Stimulated activated naive CD8-positive, alpha-beta T cell treated with anti-CD3 and anti-CD28 coated beads, Interleukin-15, amount 100 ng/mL, for 72 hours (primary cell): ENCODE measurements around the gene USP22.
A peak's percentile ranks its signal among the peaks of the same experiment; 100 is the strongest.

ENCODE experiments used
- ATAC-seq: fragments of 150-1000 bp; cut with Tn5 transposase; 2 replicates; pipeline ENCODE4 v1.10.0; 2021; ENCODE audit warnings: mild to moderate bottlenecking, moderate library complexity
- DNase-seq, 2 donors: peaks; one replicate each; pipeline ENCODE4 v3.0.0; 2021 to 2022
- H3K27ac Mint-ChIP-seq, 2 donors: one replicate each; pipeline ENCODE4 v1.8.0; 2022; ENCODE audit warnings: mild to moderate bottlenecking in 2 of 2, mixed read lengths in 2 of 2, moderate library complexity in 2 of 2
- H3K27me3 Mint-ChIP-seq: one replicate; pipeline ENCODE4 v1.8.0; 2022; ENCODE audit warnings: mixed read lengths
- H3K4me1 Mint-ChIP-seq: one replicate; pipeline ENCODE4 v1.8.0; 2022; ENCODE audit warnings: mild to moderate bottlenecking, mixed read lengths
- H3K4me3 Mint-ChIP-seq, 2 donors: one replicate each; pipeline ENCODE4 v1.8.0; 2022; ENCODE audit warnings: mild to moderate bottlenecking in 2 of 2, mixed read lengths in 2 of 2, moderate library complexity in 1 of 2
- H3K9me3 Mint-ChIP-seq, 2 donors: one replicate each; pipeline ENCODE4 v1.8.0; 2022; ENCODE audit warnings: mixed read lengths in 2 of 2

The USP22 gene

DNA sequence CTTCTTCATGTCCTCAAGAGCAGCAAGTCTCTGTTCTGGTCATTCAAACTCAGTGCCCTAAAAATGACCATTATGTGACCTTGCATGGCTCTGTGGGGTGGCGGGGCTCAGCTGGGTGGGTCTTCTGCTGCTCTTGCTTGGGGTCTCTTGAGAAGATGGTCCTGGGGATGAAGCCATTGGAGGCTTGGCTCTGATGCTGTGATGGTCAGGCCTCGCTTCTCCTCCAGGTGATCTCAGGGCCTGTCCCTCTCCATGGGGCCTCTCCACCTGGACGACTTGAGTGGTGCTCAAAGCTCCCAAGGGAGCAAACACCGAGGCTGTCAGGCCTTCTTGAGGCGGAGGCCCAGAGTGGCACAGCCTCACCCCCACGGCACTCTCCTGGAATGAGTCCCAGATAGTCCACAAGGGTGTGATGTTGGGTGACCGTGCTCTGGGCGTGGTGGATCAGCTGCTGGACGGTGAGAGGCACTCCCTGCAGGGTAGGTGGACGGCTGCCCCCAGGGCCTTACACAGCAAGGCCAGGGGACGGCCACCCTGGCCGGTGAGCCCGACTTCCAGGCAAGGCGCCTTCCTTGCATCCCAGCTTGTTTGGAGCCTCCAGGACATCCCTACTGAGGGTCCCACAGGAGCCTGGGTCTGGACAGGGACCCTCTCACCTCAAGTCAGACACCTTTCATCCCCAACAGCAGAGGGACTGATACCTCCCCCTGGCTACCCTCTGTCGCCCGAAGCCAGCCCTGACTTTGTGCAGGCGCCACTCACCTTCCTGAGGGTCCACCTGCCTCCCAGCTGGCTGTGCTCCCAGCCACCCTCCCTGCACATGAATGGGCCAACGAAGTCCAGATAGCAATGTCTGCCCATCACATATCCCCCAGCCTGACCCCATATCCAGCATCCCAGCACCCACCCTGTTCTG is 48.7 kb downstream of the USP22 start:
- no peaks in the 10 kb centered on the region for H3K9me3 Mint-ChIP-seq
- H3K4me3 Mint-ChIP-seq, result no peak overlapping the region
- H3K27ac Mint-ChIP-seq, result peak overlapping the region in 1 of 2 donors; percentile 89
- ATAC-seq (no peak), DNase-seq (no peak)
- peaks cover 17% of the 10 kb centered on the region for H3K4me1 Mint-ChIP-seq
- no peaks in the 10 kb centered on the region for H3K27me3 Mint-ChIP-seq

DNA sequence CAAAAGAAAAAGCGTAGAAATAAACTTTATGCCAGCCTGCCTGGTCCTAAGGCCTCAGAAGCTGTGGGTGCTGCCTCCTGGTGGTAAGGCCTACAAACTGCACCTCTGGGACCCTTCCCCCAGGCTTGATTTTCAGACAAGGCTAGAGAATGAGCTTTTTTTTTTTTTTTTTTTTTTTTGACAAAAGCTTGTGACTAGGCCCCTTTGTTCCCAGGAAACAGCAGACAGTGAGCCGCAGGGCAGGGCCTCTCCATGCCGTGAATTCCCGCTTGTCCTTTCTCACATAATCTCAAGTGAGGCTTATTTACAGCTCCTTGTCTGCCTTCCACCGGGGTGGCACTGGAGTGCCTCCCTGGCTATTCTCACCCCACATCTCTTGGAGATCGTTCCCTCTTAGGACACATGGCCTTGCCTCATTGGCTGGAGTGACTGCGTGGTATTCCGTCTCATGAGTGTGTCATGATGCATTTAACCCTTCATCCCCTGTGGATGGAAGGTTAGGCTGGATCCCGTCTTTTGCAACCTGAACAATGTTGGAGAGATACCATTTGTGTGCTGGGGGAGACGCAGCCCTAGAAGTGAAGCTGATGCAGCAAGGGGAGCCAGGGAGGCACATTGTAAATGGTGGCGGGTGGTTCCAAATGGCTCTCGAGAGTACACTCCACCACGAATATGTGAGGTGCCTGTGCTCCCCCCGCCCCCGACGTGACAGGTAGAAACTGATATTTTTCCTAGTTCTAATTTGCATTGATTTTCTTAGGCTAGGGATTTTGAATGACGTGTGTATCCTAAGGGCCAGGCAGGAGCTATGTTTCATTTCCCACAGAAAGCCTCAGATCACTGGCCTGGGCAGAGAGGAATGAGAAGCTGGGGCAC is 49.6 kb downstream of the USP22 start:
- DNase-seq, result peak; percentile 61 to 70
- Mint-ChIP-seq H3K4me1 (peaks cover 8% of the 10 kb centered on the region), H3K4me3 (no peak overlapping the region), H3K9me3 (no peaks in the 10 kb centered on the region), H3K27ac (no peak overlapping the region), H3K27me3 (no peaks in the 10 kb centered on the region)
- peak; percentile 57 for ATAC-seq

DNA sequence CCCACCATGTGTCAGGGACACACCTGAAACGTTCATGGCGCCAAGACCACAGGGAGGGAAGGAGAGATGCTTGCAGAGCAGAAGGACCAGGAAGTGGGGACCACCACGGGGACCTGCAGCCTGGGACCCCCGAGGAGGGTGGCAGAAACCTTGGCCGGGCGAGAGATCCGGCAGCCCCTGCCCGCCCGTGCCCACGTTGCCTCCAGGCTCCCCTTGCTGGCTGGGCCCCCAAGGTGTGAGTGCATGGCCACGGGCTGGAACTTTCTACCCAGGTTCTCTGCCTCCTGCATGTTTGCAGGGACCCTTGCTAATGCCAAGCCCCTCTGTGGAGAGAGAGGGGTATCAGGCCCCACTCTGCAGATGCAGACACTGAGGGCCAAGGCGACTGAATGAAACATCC is 50.4 kb downstream of the USP22 start:
- Mint-ChIP-seq H3K4me1 (peaks cover under 1% of the 10 kb centered on the region), H3K27me3 (no peaks in the 10 kb centered on the region), H3K27ac (no peak overlapping the region), H3K4me3 (no peak overlapping the region), H3K9me3 (no peaks in the 10 kb centered on the region)
- ATAC-seq, result no peak
- no peak for DNase-seq

DNA sequence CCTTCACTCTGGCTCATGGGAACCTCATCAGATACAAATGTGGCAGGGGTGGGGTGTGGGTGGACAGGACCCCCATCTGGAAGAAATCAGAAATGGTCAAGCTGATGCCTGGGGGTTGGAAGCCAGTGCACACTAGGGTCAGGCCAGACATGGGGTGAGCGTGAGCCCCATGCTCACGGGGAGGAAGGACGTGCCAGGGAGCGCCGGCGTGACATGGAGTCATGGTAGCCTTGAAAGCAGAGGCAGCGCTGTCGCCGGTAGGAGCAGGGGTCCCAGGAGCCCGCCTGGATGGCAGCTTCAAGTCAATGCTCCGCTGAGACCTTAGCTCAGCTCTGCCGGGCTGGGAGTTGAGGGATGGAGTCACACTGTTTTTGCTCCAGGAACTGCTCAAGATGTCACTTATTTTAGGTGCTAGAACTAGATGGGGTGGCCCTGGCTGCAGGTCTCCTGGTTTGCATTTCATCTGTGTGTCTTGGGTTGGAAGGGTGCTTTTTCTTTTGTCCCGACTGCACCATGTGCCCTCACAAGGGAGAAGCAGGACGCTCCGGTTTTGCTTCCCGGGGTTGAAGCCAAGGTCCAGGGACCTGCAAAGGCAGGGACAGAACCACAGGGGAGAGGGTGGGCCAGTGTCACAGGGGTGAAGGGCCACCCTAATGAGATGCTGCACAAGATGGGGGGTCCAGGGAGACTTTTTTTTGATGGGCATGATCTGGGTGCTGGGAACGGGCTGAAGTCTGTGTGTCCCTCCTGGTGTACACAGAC is 51.4 kb downstream of the USP22 start:
- H3K9me3 Mint-ChIP-seq, result no peaks in the 10 kb centered on the region
- H3K4me1 Mint-ChIP-seq, result no peaks in the 10 kb centered on the region
- H3K27ac Mint-ChIP-seq, result no peak overlapping the region
- DNase-seq (no peak), ATAC-seq (no peak)
- no peak overlapping the region for H3K4me3 Mint-ChIP-seq
- no peaks in the 10 kb centered on the region for H3K27me3 Mint-ChIP-seq

DNA sequence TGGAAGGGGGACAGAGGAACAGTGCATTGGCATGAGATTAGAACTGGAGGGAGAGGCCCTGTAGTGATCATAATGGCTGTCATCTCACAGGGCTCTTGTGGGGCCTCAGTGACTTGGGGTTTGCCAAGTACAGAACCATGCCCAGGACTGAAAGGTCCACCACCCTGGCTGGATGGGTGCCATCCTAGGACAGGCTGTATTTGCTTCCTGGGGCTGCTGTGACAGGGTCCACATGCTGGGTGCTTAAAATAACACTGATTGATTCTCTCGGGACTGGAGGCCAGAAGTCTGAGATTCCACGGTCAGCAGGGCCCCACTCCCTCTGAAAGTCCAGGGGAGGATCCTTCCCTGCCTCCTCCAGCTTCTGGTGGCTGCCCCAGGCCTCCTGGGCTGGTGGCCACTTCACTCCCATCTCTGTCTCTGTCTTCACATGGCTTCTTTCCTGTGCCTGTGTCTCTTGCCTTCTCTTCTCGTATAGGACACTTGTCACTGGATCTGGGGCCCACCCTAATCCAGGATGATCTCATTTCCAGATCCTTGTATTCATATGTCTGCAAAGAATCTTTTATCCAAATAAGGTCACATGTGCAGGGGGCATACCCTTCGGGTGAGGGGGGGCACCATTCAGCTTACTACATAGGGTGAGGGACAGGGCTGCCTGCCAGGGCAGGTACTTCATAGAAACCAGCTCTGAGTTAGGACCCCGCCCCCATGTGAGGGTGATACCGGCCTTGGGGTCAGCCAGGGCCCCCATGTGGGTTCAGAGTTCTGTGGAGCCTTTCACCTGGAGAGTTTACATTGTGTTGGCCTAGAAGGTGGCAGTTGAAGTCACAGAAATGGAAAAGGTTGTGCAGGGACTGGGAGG is 52.6 kb downstream of the USP22 start:
- Mint-ChIP-seq H3K9me3 (no peaks in the 10 kb centered on the region), H3K27me3 (no peaks in the 10 kb centered on the region), H3K4me3 (no peak overlapping the region), H3K27ac (peak overlapping the region in 1 of 2 donors; percentile 15), H3K4me1 (no peaks in the 10 kb centered on the region)
- ATAC-seq, result no peak
- no peak for DNase-seq

DNA sequence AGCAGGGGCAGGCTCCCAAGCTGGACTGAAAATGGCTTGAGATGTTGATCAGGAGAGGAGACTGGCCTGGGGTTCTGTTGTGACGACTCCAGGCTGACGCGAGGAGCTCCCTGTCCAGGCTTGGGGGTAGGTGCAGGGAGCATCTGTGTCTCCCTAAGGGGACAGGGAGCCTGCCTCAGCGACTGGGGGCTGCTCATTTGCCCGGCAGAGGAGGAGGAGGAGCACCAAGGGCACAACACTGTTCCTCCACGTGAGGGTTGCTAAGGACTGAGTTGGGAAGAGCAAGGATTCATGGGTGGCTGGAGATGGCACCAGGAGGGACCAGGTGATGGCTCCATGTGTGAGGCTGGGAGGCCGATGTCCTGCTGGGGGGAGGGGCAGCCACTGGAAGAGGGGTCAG is 53.3 kb downstream of the USP22 start:
- ATAC-seq (no peak), DNase-seq (no peak)
- H3K4me3 Mint-ChIP-seq, result no peak overlapping the region
- H3K4me1 Mint-ChIP-seq, result no peaks in the 10 kb centered on the region
- H3K27me3 Mint-ChIP-seq, result no peaks in the 10 kb centered on the region
- H3K27ac Mint-ChIP-seq, result peak overlapping the region; percentile 6 to 62
- H3K9me3 Mint-ChIP-seq, result no peaks in the 10 kb centered on the region

DNA sequence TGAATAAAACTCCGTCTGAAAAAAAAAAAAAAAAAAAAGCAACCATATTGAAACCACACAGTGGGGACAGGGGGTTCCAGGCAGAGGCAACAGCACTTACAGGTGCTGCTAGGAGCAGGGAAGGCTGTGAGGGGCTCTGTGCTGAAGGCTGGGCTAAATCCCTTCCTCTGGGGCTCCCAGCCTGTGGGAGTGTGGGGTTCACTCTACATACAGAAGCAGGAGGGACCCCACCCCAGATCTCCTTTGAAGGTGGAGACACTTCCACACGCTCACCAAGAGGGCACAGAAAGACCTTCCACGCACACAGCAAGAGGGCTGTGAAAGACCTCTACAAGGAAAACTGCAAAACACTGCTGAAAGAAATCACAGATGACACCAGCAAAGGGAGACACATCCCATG is 53.9 kb downstream of the USP22 start:
- Mint-ChIP-seq H3K4me1 (no peaks in the 10 kb centered on the region), H3K27me3 (no peaks in the 10 kb centered on the region), H3K4me3 (no peak overlapping the region), H3K27ac (no peak overlapping the region), H3K9me3 (no peaks in the 10 kb centered on the region)
- DNase-seq (no peak), ATAC-seq (no peak)

DNA sequence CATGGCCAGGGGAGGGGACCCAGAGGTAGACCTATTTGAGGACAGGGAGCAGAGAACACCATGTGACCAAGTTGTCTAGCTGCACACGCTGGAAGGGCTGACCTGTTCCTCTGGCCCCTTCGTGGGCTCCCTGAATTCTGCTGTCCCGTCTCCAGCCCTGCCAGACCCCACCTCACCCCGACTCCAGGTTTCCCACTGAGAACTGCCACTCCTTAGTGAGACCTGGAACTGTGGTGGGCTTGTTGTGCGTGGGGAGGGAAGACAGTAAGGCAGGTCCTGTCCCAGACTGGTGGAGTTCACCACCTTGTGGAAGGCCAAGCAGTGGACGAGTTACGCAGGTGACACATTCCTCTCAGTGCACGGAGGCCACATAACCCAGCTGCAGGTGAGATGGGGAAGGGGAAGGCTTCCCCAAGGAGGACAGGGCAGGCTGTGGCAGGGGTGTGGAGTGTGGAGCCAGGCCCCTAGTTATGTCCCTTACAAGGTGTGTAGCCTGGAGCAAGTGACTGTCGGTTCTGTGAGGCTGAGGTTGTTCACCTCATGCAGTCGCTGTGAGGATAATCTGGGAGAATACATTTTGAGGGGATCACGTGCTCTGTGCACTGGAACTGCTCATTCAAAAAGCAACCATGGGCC is 54.7 kb downstream of the USP22 start:
- DNase-seq, result no peak
- Mint-ChIP-seq H3K27ac (no peak overlapping the region), H3K4me3 (no peak overlapping the region), H3K27me3 (no peaks in the 10 kb centered on the region), H3K9me3 (no peaks in the 10 kb centered on the region), H3K4me1 (no peaks in the 10 kb centered on the region)
- ATAC-seq, result no peak

DNA sequence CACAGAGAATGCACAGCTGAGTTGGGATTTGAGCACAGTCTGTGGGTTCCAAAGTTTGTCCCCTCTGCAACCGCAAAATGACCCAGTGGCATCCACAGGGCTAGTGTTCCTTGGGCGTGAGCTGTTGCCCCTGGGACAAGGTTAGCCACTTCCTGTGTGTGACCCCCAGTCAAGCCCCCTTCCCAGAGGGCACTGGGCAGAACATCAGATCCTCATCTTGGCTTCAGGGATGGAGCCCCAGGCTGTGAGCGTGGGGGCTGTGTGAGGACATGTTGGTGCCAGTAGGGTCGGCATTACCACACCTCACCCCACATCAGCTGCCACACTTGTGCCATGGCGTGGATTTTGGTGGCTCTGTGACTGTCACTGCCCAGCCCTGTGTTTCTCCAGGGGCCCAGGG is 55.3 kb downstream of the USP22 start:
- Mint-ChIP-seq H3K4me1 (no peaks in the 10 kb centered on the region), H3K4me3 (no peak overlapping the region), H3K27me3 (no peaks in the 10 kb centered on the region), H3K9me3 (no peaks in the 10 kb centered on the region), H3K27ac (no peak overlapping the region)
- DNase-seq (no peak), ATAC-seq (no peak)

DNA sequence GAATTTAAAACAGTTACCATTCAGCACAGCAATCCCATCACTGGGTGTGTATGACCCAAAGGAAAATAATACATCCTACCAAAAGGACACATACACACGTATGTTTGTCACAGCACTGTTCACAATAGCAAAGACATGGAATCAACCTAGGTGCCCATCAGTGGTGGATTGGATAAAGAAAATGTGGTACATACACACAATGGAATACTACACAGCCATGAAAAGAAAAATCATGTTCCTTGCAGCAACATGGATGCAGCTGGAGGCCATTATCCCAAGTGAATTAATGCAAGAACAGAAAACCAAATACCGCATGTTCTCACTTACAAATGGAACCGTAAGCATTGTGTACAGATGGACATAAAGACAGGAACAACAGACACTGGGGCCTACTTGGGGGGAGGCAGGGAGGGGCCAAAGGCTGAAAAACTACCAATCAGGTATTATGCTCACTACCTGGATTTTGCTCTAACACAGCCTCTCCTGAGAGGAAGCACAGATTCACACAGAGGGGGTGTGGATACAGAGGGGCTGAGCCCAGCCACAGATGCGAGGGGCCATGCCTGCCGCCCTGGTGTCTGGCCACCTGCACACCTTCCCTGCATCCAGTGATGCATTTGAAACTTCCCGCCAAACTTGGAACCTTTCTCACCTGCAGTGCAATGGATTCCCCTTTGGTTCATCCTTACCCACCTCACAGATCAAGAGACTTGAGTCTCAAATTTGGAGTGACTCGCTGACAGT is 55.9 kb downstream of the USP22 start:
- Mint-ChIP-seq H3K9me3 (no peaks in the 10 kb centered on the region), H3K4me3 (no peak overlapping the region), H3K4me1 (no peaks in the 10 kb centered on the region), H3K27me3 (no peaks in the 10 kb centered on the region), H3K27ac (no peak overlapping the region)
- ATAC-seq (no peak), DNase-seq (no peak)

DNA sequence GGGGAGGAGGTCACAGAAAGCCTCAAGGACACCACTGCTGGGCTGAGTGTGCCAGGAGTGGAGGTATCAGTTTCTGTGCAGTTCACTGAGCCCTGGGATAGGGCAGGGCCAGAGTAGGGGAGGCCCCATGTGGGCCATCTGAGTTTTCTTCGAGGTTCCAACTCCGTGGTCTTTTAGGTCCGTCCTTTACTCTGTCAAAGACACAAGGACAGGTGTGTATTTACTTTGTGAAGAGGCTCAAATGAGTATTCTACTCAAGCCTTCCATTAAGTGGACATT is 59.5 kb downstream of the USP22 start:
- Mint-ChIP-seq H3K4me1 (no peaks in the 10 kb centered on the region), H3K27ac (no peak overlapping the region), H3K27me3 (peaks cover 34% of the 10 kb centered on the region), H3K4me3 (no peak overlapping the region), H3K9me3 (no peaks in the 10 kb centered on the region)
- no peak for DNase-seq
- ATAC-seq, result no peak

DNA sequence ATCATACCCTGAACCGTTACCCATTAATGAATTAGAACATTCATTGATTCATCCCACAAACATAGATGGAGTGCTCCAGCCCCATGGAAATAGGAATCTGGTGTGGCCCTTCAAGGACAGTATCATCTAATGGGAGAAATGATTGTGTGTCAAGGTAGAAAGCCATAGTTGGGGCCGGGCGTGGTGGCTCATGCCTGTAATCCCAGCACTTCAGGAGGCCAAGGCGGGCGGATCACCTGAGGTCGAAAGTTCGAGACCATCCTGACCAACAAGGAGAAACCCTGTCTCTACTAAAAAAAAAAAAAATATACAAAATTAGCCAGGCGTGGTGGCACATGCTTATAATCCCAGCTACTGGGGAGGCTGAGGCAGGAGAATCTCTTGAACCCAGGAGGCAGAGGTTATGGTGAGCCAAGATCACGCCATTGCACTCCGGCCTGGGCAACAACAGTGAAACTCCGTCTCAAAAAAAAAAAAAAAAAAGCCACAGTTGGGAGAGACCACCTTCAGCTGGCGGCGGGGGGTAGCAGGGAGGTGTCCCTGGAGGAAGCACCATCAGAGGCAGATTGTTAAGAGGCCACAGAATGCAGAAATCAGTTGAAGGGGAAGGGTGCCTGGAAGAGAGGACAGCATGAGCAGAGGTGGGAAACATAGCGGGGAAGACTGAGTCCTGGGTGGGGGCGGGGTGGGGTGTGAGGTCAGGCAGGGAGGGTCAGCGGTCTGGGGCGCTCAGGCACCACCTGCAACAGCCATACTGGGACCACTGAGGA is 60.0 kb downstream of the USP22 start:
- H3K9me3 Mint-ChIP-seq, result no peaks in the 10 kb centered on the region
- ATAC-seq, result no peak
- peak overlapping the region in 1 of 2 donors; percentile 31 for H3K27ac Mint-ChIP-seq

DNA sequence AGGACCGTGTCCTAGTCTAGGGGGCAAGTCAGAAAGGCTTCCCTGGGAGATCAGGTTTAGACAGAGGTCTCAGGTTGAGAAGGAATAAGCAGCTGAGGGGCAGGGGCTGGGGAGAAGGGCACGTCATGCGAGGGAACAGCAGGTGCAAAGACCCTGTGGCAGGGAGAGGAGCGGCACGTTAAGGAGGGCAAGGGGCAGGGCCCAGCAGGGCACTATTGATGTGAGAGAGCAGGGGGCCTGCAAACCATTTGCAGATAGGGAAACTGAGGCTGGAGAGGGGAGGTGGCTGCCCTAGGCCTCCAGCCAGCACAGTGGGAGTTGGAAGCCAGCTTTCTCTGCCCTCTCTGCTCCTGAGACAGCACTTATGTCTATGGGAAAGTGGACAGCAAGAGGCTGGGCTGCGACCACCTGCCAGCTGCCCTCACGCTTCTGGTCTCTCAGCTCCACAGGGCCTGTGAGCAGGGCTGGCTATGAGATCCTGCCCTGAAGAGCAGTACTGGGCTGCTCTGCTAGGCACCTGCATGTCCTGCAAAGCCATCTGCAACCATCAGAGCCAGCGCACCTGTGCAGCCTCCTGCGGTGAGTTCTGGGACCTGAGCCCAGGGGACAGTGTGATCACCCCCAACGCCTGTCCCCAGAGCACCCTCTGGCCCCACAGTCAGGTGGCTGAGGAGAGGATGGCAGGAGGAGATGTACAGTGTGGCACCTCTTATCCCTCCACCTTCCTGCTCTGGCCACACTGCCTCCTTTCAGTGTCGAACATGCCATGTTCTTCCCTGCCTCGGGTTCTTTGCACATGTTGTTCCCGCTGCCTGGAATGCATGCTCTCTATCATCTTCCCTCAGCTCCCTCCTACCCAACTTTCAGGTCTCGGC is 61.5 kb downstream of the USP22 start:
- Mint-ChIP-seq H3K4me1 (no peaks in the 10 kb centered on the region), H3K27ac (no peak overlapping the region), H3K4me3 (no peak overlapping the region), H3K27me3 (peaks cover 47% of the 10 kb centered on the region), H3K9me3 (no peaks in the 10 kb centered on the region)
- no peak for ATAC-seq
- DNase-seq, result no peak

More for the DNA sequence above, 60.0 kb downstream of the USP22 start:
- Mint-ChIP-seq H3K27me3 (peaks cover 34% of the 10 kb centered on the region), H3K4me1 (no peaks in the 10 kb centered on the region), H3K4me3 (no peak overlapping the region)
- no peak for DNase-seq
